Stimulated activated CD4-positive, alpha-beta T cell treated with anti-CD3 and anti-CD28 coated beads, Interleukin-15, amount 100 ng/mL, for 48 hours (primary cell): Measurements from ENCODE around the gene FAM83G.
"Not testable (repeated sequence)": the region's sequence is repeated elsewhere in the genome, so short reads cannot be mapped to it uniquely, and the experiment has no call there.

ENCODE experiments used
- DNase-seq, 2 donors: peaks; one replicate each; pipeline ENCODE4 v3.0.0-alpha.2; 2020; ENCODE audit warnings: low read depth in 2 of 2

The FAM83G gene

GRCh38 chr17:18954321-18954720 lies 50.2 kb downstream of the FAM83G start:
- DNase-seq: no peak

GRCh38 chr17:18953231-18953728 lies 51.3 kb downstream of the FAM83G start:
- DNase-seq: no peak

- no peak for DNase-seq
These were observed 52.4 kb downstream of the FAM83G start, which contains the start of gene SLC5A10 for GRCh38 chr17:18951941-18952842. TSS of gene SLC5A10 (plus strand) at chr17:18952165. CDS start at chr17:18952206, 41 bp downstream.

- DNase-seq: no peak
These were observed 53.3 kb downstream of the FAM83G start for GRCh38 chr17:18950944-18951905.

GRCh38 chr17:18950346-18950745 lies 54.2 kb downstream of the FAM83G start:
- no peak for DNase-seq

GRCh38 chr17:18949566-18949965 lies 55.0 kb downstream of the FAM83G start:
- no peak for DNase-seq

GRCh38 chr17:18948476-18949006 lies 56.0 kb downstream of the FAM83G start:
- DNase-seq: no peak

GRCh38 chr17:18947866-18948265 lies 56.7 kb downstream of the FAM83G start:
- DNase-seq: no peak

GRCh38 chr17:18946536-18946935 lies 58.0 kb downstream of the FAM83G start:
- no peak for DNase-seq

- DNase-seq: no peak
These were observed 59.9 kb downstream of the FAM83G start for GRCh38 chr17:18944646-18945045.

- DNase-seq: no peak
These were observed 65.9 kb downstream of the FAM83G start for GRCh38 chr17:18938692-18939023.

GRCh38 chr17:18937981-18938691 lies 66.4 kb downstream of the FAM83G start:
- DNase-seq: no peak

GRCh38 chr17:18933102-18934058 lies 71.2 kb downstream of the FAM83G start:
- DNase-seq: no peak

- DNase-seq: no peak
These were observed 72.1 kb downstream of the FAM83G start for GRCh38 chr17:18932360-18933055.

GRCh38 chr17:18928628-18929125 lies 75.9 kb downstream of the FAM83G start:
- no peak for DNase-seq

- no peak for DNase-seq
These were observed 79.4 kb downstream of the FAM83G start for GRCh38 chr17:18925187-18925586.

- not testable (repeated sequence) for DNase-seq
These were observed 82.0 kb downstream of the FAM83G start for GRCh38 chr17:18922596-18922995.

GRCh38 chr17:18921912-18922451 lies 82.6 kb downstream of the FAM83G start:
- peak in 1 of 2 donors; percentile 21 for DNase-seq

GRCh38 chr17:18921485-18921884 lies 83.1 kb downstream of the FAM83G start:
- no peak for DNase-seq
